ENCODE measurements around the gene BAIAP2L1.
A peak's percentile ranks its signal among the peaks of the same experiment; 100 is the strongest.
"Not testable (repeated sequence)": the region's sequence is repeated elsewhere in the genome, so short reads cannot be mapped to it uniquely, and the experiment has no call there.

BAIAP2L1 gene

DNA sequence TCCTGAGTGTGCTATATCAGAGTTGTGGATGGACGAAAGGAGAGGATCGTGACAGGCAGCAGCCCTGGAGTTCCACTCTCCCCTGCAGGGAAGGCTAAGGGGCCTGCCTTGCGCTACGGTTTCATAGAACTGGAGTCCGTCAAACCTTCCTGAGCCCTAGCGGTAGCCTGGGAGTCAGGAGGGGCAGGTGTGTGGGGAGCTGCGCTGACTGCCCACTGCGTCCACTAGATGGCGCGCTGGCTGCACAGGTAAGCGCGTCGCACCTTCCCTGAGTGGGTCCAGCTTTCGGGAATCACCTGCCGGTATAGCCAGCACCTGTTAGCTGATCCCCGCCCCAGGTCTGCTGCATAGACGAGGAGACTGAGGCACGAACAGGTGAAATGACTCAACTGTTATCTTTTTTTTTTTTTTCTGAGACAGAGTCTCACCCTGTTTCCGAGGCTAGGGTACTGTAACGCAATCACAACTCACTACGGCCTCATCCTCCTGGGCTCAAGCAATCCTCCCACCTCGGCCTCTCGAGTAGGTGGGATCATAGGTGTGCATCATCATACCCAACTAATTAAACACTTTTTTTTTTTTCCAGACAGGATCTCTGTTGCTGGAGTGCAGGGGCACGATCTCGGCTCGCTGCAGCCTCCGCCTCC is 20.2 kb upstream of the BAIAP2L1 start:
- TF ChIP-seq, protein P1, sequence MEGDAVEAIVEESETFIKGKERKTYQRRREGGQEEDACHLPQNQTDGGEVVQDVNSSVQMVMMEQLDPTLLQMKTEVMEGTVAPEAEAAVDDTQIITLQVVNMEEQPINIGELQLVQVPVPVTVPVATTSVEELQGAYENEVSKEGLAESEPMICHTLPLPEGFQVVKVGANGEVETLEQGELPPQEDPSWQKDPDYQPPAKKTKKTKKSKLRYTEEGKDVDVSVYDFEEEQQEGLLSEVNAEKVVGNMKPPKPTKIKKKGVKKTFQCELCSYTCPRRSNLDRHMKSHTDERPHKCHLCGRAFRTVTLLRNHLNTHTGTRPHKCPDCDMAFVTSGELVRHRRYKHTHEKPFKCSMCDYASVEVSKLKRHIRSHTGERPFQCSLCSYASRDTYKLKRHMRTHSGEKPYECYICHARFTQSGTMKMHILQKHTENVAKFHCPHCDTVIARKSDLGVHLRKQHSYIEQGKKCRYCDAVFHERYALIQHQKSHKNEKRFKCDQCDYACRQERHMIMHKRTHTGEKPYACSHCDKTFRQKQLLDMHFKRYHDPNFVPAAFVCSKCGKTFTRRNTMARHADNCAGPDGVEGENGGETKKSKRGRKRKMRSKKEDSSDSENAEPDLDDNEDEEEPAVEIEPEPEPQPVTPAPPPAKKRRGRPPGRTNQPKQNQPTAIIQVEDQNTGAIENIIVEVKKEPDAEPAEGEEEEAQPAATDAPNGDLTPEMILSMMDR (IDR thresholded peaks at IDR 0.05; ENCODE audit: low read depth, low read length), result peak; percentile 86
- H3K4me3 ChIP-seq (ENCODE audit: low read depth, low read length), result no peak overlapping the region

GRCh38 chr7:98419988-98420387 is 19.1 kb upstream of the BAIAP2L1 start:
- H3K4me3 ChIP-seq (ENCODE audit: low read depth, low read length), result not testable (repeated sequence)

- not testable (repeated sequence) for H3K4me3 ChIP-seq (ENCODE audit: low read depth, low read length)
Measured at GRCh38 chr7:98419316-98419691, 18.4 kb upstream of the BAIAP2L1 start.

- TF ChIP-seq, protein P1 (IDR thresholded peaks at IDR 0.05; ENCODE audit: low read depth, low read length), result no peak
- H3K4me3 ChIP-seq (ENCODE audit: low read depth, low read length), result no peak overlapping the region
Measured at GRCh38 chr7:98418636-98419315, 17.9 kb upstream of the BAIAP2L1 start.

GRCh38 chr7:98418271-98418635 is 17.4 kb upstream of the BAIAP2L1 start:
- H3K4me3 ChIP-seq (ENCODE audit: low read depth, low read length), result no peak overlapping the region
- TF ChIP-seq, protein P1 (IDR thresholded peaks at IDR 0.05; ENCODE audit: low read depth, low read length), result no peak

DNA sequence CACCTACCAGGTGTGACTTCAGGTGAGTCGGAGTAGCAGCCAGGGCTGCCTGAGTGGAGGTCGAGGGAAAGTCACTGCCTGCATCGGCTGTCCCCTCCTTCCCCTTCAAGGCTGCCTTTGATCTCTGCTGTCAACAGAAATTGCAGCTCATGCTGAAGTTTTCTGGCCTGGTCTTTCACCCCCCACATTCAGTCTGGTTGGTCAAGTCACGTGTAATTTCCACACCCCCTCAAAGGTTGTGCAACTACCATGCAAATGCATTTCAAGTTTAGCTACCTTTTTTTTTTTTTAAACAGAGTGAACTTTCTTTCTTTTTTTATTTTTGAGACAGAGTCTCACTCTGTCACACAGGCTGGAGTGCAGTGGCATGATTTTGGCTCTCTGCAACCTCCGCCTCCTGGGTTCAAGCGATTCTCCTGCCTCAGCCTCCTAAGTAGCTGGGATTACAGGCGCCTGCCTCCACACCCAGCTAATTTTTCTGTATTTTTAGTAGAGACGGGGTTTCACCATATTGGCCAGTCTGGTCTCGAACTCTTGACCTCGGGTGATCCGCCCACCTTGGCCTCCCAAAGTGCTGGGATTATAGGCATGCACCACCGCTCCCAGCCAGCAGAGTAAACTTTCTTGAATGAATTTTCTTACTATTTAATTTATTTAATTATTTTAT is 16.8 kb upstream of the BAIAP2L1 start:
- not testable (repeated sequence) for H3K4me3 ChIP-seq (ENCODE audit: low read depth, low read length)

DNA sequence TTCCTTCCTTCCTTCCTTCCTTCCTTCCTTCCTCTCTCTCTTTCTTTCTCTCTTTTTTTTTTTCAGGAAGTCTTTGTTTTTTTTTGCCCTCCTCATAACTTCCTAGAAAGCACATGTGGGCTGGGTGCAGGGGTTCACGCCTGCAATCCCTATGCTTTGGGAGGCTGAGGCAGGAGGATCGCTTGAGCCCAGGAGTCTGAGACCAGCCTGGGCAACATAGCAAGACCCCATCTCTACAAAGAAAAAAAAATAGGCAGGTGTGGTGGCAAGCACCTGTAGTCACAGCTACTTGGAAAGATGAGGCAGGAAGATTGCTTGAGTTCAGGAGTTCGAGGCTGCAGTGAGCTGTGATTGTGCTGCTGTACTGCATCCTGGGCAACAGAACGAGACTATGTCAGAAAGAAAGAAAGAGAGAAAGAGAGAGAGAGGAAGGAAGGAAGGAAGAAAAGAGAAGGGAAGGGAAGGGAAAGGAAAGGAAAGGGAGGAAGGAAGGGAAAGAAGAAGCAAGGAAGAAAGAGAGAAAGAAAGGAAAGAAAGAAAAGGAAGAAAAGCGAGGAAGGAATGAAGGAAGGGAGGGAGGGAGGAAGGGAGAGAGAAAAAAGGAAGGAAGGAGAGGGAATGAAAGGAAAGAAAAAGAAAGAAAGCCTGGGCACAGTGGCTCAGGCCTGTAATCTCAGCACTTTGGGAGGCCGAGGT is 13.5 kb upstream of the BAIAP2L1 start:
- TF ChIP-seq, protein P1 (IDR thresholded peaks at IDR 0.05; ENCODE audit: low read depth, low read length), result no peak
- H3K4me3 ChIP-seq (ENCODE audit: low read depth, low read length), result no peak overlapping the region

GRCh38 chr7:98413655-98414054 is 12.8 kb upstream of the BAIAP2L1 start:
- not testable (repeated sequence) for H3K4me3 ChIP-seq (ENCODE audit: low read depth, low read length)

GRCh38 chr7:98409843-98410242 is 9.0 kb upstream of the BAIAP2L1 start:
- H3K4me3 ChIP-seq (ENCODE audit: low read depth, low read length), result no peak overlapping the region
- TF ChIP-seq, protein P1 (IDR thresholded peaks at IDR 0.05; ENCODE audit: low read depth, low read length), result no peak

DNA sequence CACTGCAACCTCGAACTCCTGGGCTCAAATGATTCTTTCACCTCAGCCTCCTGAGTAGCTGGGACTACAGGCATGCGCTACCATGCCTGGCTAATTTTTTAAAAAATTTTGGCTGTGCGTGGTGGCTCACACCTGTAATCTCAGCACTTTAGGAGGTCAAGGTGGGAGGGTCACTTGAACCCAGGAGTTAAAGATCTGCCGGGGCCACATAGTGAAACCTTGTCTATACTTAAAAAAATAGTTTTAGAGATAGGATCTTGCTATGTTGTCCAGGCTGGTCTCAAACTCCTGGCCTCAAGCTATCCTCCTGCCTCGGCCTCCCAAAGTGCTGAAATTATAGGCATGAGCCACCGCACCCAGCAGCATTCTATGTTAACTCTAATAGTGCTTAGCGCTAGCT is 7.3 kb upstream of the BAIAP2L1 start:
- not testable (repeated sequence) for H3K4me3 ChIP-seq (ENCODE audit: low read depth, low read length)

All from WI38 (cell line).